Rectal smooth muscle tissue (tissue), 1 donor: ENCODE results near the gene HIPK2.

Experiments
- H3K27ac ChIP-seq: one replicate; pipeline ENCODE4 v1.7.0; 2013; ENCODE audit warnings: low read depth, low read length, inconsistent platforms
- H3K27me3 ChIP-seq: one replicate; pipeline ENCODE4 v1.7.0; 2013; ENCODE audit warnings: low read length; ENCODE audit not compliant: control insufficient read depth, insufficient read depth
- H3K36me3 ChIP-seq: one replicate; pipeline ENCODE4 v1.7.0; 2013; ENCODE audit warnings: low read length; ENCODE audit not compliant: control insufficient read depth, insufficient read depth
- H3K4me1 ChIP-seq: one replicate; pipeline ENCODE4 v1.7.0; 2013; ENCODE audit warnings: low read length; ENCODE audit not compliant: control insufficient read depth, insufficient read depth
- H3K4me3 ChIP-seq: one replicate; pipeline ENCODE4 v1.7.0; 2013; ENCODE audit warnings: low read length
- H3K9ac ChIP-seq: one replicate; pipeline ENCODE4 v1.7.0; 2013; ENCODE audit warnings: low read length

HIPK2 gene

GRCh38 chr7:139659922-139660316 lies 117.9 kb downstream of the HIPK2 start:
- Histone ChIP-seq H3K4me1 (no peaks in the 10 kb centered on the region), H3K27ac (no peak overlapping the region), H3K27me3 (no peaks in the 10 kb centered on the region), H3K36me3 (no peaks in the 10 kb centered on the region), H3K4me3 (no peak overlapping the region), H3K9ac (no peak overlapping the region)

- H3K4me3 ChIP-seq: no peak overlapping the region
- H3K9ac ChIP-seq: no peak overlapping the region
- H3K27me3 ChIP-seq: no peaks in the 10 kb centered on the region
- no peak overlapping the region for H3K27ac ChIP-seq
- H3K4me1 ChIP-seq: no peaks in the 10 kb centered on the region
- no peaks in the 10 kb centered on the region for H3K36me3 ChIP-seq
Measured at GRCh38 chr7:139658908-139659675, 118.7 kb downstream of the HIPK2 start.

GRCh38 chr7:139658296-139658695 lies 119.5 kb downstream of the HIPK2 start:
- no peak overlapping the region for H3K9ac ChIP-seq
- no peaks in the 10 kb centered on the region for H3K4me1 ChIP-seq

GRCh38 chr7:139657725-139658124 lies 120.1 kb downstream of the HIPK2 start:
- Histone ChIP-seq H3K27ac (no peak overlapping the region), H3K4me3 (no peak overlapping the region), H3K4me1 (no peaks in the 10 kb centered on the region), H3K27me3 (no peaks in the 10 kb centered on the region), H3K9ac (no peak overlapping the region), H3K36me3 (no peaks in the 10 kb centered on the region)

More at GRCh38 chr7:139658296-139658695, 119.5 kb downstream of the HIPK2 start:
- H3K27ac ChIP-seq: no peak overlapping the region
- H3K4me3 ChIP-seq: no peak overlapping the region
- H3K36me3 ChIP-seq: no peaks in the 10 kb centered on the region
- H3K27me3 ChIP-seq: no peaks in the 10 kb centered on the region

GRCh38 chr7:139656387-139656786 lies 121.4 kb downstream of the HIPK2 start:
- H3K4me1 ChIP-seq: peaks cover 2% of the 10 kb centered on the region
- no peak overlapping the region for H3K27ac ChIP-seq
- H3K27me3 ChIP-seq: no peaks in the 10 kb centered on the region
- H3K9ac ChIP-seq: no peak overlapping the region
- no peak overlapping the region for H3K4me3 ChIP-seq
- no peaks in the 10 kb centered on the region for H3K36me3 ChIP-seq

GRCh38 chr7:139655305-139655704 lies 122.5 kb downstream of the HIPK2 start:
- H3K36me3 ChIP-seq: no peaks in the 10 kb centered on the region
- no peaks in the 10 kb centered on the region for H3K27me3 ChIP-seq
- no peak overlapping the region for H3K9ac ChIP-seq
- peaks cover 2% of the 10 kb centered on the region for H3K4me1 ChIP-seq
- H3K27ac ChIP-seq: no peak overlapping the region
- no peak overlapping the region for H3K4me3 ChIP-seq

GRCh38 chr7:139654276-139655181 lies 123.3 kb downstream of the HIPK2 start:
- Histone ChIP-seq H3K27me3 (no peaks in the 10 kb centered on the region), H3K9ac (no peak overlapping the region), H3K4me1 (peaks cover 2% of the 10 kb centered on the region), H3K36me3 (no peaks in the 10 kb centered on the region), H3K4me3 (no peak overlapping the region), H3K27ac (no peak overlapping the region)

GRCh38 chr7:139651914-139652313 lies 125.9 kb downstream of the HIPK2 start:
- Histone ChIP-seq H3K36me3 (no peaks in the 10 kb centered on the region), H3K4me1 (peaks cover 2% of the 10 kb centered on the region), H3K27me3 (no peaks in the 10 kb centered on the region), H3K9ac (no peak overlapping the region), H3K27ac (no peak overlapping the region), H3K4me3 (no peak overlapping the region)

- Histone ChIP-seq H3K9ac (no peak overlapping the region), H3K36me3 (no peaks in the 10 kb centered on the region), H3K4me1 (peaks cover 2% of the 10 kb centered on the region), H3K27ac (no peak overlapping the region), H3K4me3 (no peak overlapping the region), H3K27me3 (no peaks in the 10 kb centered on the region)
Measured at GRCh38 chr7:139651308-139651707, 126.5 kb downstream of the HIPK2 start.

GRCh38 chr7:139650429-139651100 lies 127.2 kb downstream of the HIPK2 start:
- no peak overlapping the region for H3K9ac ChIP-seq
- H3K27me3 ChIP-seq: no peaks in the 10 kb centered on the region
- peaks cover 2% of the 10 kb centered on the region for H3K4me1 ChIP-seq
- H3K4me3 ChIP-seq: no peak overlapping the region
- H3K36me3 ChIP-seq: no peaks in the 10 kb centered on the region
- no peak overlapping the region for H3K27ac ChIP-seq

GRCh38 chr7:139648941-139649425 lies 128.8 kb downstream of the HIPK2 start:
- H3K36me3 ChIP-seq: no peaks in the 10 kb centered on the region
- H3K27me3 ChIP-seq: no peaks in the 10 kb centered on the region
- H3K9ac ChIP-seq: no peak overlapping the region
- H3K4me1 ChIP-seq: peaks cover 2% of the 10 kb centered on the region
- H3K4me3 ChIP-seq: no peak overlapping the region
- no peak overlapping the region for H3K27ac ChIP-seq

GRCh38 chr7:139648391-139648861 lies 129.4 kb downstream of the HIPK2 start:
- H3K36me3 ChIP-seq: no peaks in the 10 kb centered on the region
- no peaks in the 10 kb centered on the region for H3K27me3 ChIP-seq
- H3K9ac ChIP-seq: no peak overlapping the region
- H3K27ac ChIP-seq: no peak overlapping the region
- peaks cover 2% of the 10 kb centered on the region for H3K4me1 ChIP-seq
- H3K4me3 ChIP-seq: no peak overlapping the region
